ENCODE measurements around the gene KCNJ6. TPM values are rescaled to one million over a fixed set of nuclear protein-coding genes. Genes with fewer than 3 reads are reported as not detected.
"Not testable (repeated sequence)": the region's sequence is repeated elsewhere in the genome, so short reads cannot be mapped to it uniquely, and the experiment has no call there.

The KCNJ6 gene
- not detected in 2 replicates for total RNA-seq (2014; rRNA removed; shearing (Covaris generic))
- polyA plus RNA-seq (2015; cell fraction: cytosol; rRNA removed), result 0.03 TPM in 1 of 2 replicates, not detected in the other
- not detected in 2 replicates for polyA plus RNA-seq (2015; cell fraction: nucleus; rRNA removed)

- peak; percentile 4 for DNase-seq (ENCODE audit: low read depth)
These were observed at the start of gene KCNJ6 for GRCh38 chr21:37916310-37917051. TSS of gene KCNJ6 (minus strand) at chr21:37916457. CDS start at chr21:37840682, 75,775 bp downstream.

- DNase-seq (ENCODE audit: low read depth), result no peak
These were observed 49.0 kb upstream of the KCNJ6 start for GRCh38 chr21:37965088-37965805.

- no peak for DNase-seq (ENCODE audit: low read depth)
These were observed 42.3 kb upstream of the KCNJ6 start for GRCh38 chr21:37958537-37958936.

GRCh38 chr21:37956772-37957171 lies 40.5 kb upstream of the KCNJ6 start:
- no peak for DNase-seq (ENCODE audit: low read depth)

GRCh38 chr21:37945036-37945435 lies 28.8 kb upstream of the KCNJ6 start:
- no peak for DNase-seq (ENCODE audit: low read depth)

GRCh38 chr21:37944496-37944895 lies 28.2 kb upstream of the KCNJ6 start:
- no peak for DNase-seq (ENCODE audit: low read depth)

- DNase-seq (ENCODE audit: low read depth), result no peak
These were observed 24.4 kb upstream of the KCNJ6 start for GRCh38 chr21:37940691-37941090.

- DNase-seq (ENCODE audit: low read depth), result no peak
These were observed 23.6 kb upstream of the KCNJ6 start for GRCh38 chr21:37939838-37940237.

GRCh38 chr21:37939251-37939650 lies 23.0 kb upstream of the KCNJ6 start:
- no peak for DNase-seq (ENCODE audit: low read depth)

- DNase-seq (ENCODE audit: low read depth), result no peak
These were observed 21.4 kb upstream of the KCNJ6 start for GRCh38 chr21:37937668-37938067.

- peak; percentile 15 for DNase-seq (ENCODE audit: low read depth)
These were observed 19.9 kb upstream of the KCNJ6 start for GRCh38 chr21:37936010-37936785.

- no peak for DNase-seq (ENCODE audit: low read depth)
These were observed 16.7 kb upstream of the KCNJ6 start for GRCh38 chr21:37932936-37933335.

GRCh38 chr21:37927711-37928110 lies 11.5 kb upstream of the KCNJ6 start:
- DNase-seq (ENCODE audit: low read depth), result peak; percentile 18

GRCh38 chr21:37921091-37921490 lies 4.8 kb upstream of the KCNJ6 start:
- DNase-seq (ENCODE audit: low read depth), result no peak

GRCh38 chr21:37920302-37920701 lies 4.0 kb upstream of the KCNJ6 start:
- DNase-seq (ENCODE audit: low read depth), result not testable (repeated sequence)

GRCh38 chr21:37917612-37918011 lies 1.4 kb upstream of the KCNJ6 start:
- DNase-seq (ENCODE audit: low read depth), result no peak

GRCh38 chr21:37915941-37916309 lies 332 bp downstream of the KCNJ6 start:
- no peak for DNase-seq (ENCODE audit: low read depth)

- DNase-seq (ENCODE audit: low read depth), result no peak
These were observed 753 bp downstream of the KCNJ6 start for GRCh38 chr21:37915497-37915911.

- DNase-seq (ENCODE audit: low read depth), result no peak
These were observed 3.6 kb downstream of the KCNJ6 start for GRCh38 chr21:37912616-37913015.

- DNase-seq (ENCODE audit: low read depth), result no peak
These were observed 6.3 kb downstream of the KCNJ6 start for GRCh38 chr21:37909936-37910335.

- DNase-seq (ENCODE audit: low read depth), result no peak
These were observed 7.6 kb downstream of the KCNJ6 start for GRCh38 chr21:37908691-37909090.

GRCh38 chr21:37907076-37907475 lies 9.2 kb downstream of the KCNJ6 start:
- no peak for DNase-seq (ENCODE audit: low read depth)

Measured in HT1080 (cell line).